ENCODE results near the gene AADACL4. TPM values are rescaled to one million over a fixed set of nuclear protein-coding genes. Genes with fewer than 3 reads are reported as not detected.
"Not testable (repeated sequence)": the region's sequence is repeated elsewhere in the genome, so short reads cannot be mapped to it uniquely, and the experiment has no call there.

Gene AADACL4
- total RNA-seq, 1 experiment from 2014 or later: not detected

GRCh38 chr1:12629511-12629956 lies 14.4 kb upstream of the AADACL4 start:
- no peak for DNase-seq (ENCODE audit: low spot score)

GRCh38 chr1:12629985-12630760 lies 13.7 kb upstream of the AADACL4 start:
- DNase-seq (ENCODE audit: low spot score): no peak

- DNase-seq (ENCODE audit: low spot score): no peak
These were observed 12.8 kb upstream of the AADACL4 start for GRCh38 chr1:12630946-12631530.

GRCh38 chr1:12631571-12631970 lies 12.3 kb upstream of the AADACL4 start:
- no peak for DNase-seq (ENCODE audit: low spot score)

GRCh38 chr1:12634156-12634555 lies 9.7 kb upstream of the AADACL4 start:
- no peak for DNase-seq (ENCODE audit: low spot score)

GRCh38 chr1:12634696-12635202 lies 9.1 kb upstream of the AADACL4 start:
- DNase-seq (ENCODE audit: low spot score): no peak

GRCh38 chr1:12636098-12636950 lies 7.6 kb upstream of the AADACL4 start:
- DNase-seq (ENCODE audit: low spot score): no peak

- DNase-seq (ENCODE audit: low spot score): no peak
These were observed 6.2 kb upstream of the AADACL4 start for GRCh38 chr1:12637693-12638092.

GRCh38 chr1:12640237-12640957 lies 3.5 kb upstream of the AADACL4 start:
- no peak for DNase-seq (ENCODE audit: low spot score)

- DNase-seq (ENCODE audit: low spot score): no peak
These were observed 3.0 kb upstream of the AADACL4 start for GRCh38 chr1:12640958-12641272.

GRCh38 chr1:12643079-12643478 lies 806 bp upstream of the AADACL4 start:
- no peak for DNase-seq (ENCODE audit: low spot score)

GRCh38 chr1:12644237-12644636 lies 352 bp downstream of the AADACL4 start:
- DNase-seq (ENCODE audit: low spot score): no peak

- DNase-seq (ENCODE audit: low spot score): no peak
These were observed 944 bp downstream of the AADACL4 start for GRCh38 chr1:12644829-12645228.

- not testable (repeated sequence) for DNase-seq (ENCODE audit: low spot score)
These were observed 1.5 kb downstream of the AADACL4 start for GRCh38 chr1:12645401-12645800.

- DNase-seq (ENCODE audit: low spot score): no peak
These were observed 4.9 kb downstream of the AADACL4 start for GRCh38 chr1:12648741-12649140.

GRCh38 chr1:12649971-12650421 lies 6.1 kb downstream of the AADACL4 start:
- DNase-seq (ENCODE audit: low spot score): no peak

- peak; percentile 31 for DNase-seq (ENCODE audit: low spot score)
These were observed 10.2 kb downstream of the AADACL4 start for GRCh38 chr1:12654004-12654567.

- DNase-seq (ENCODE audit: low spot score): no peak
These were observed 10.8 kb downstream of the AADACL4 start for GRCh38 chr1:12654657-12655056.

- no peak for DNase-seq (ENCODE audit: low spot score)
These were observed 12.7 kb downstream of the AADACL4 start for GRCh38 chr1:12656575-12656974.

- DNase-seq (ENCODE audit: low spot score): no peak
These were observed 13.4 kb downstream of the AADACL4 start for GRCh38 chr1:12657060-12657884.

Data from H4 (cell line).